H1 (cell line): ENCODE results near the gene POLR1F. TPM values are rescaled to one million over a fixed set of nuclear protein-coding genes. Genes with fewer than 3 reads are reported as not detected.

ENCODE experiments used
- EP300 ChIP-seq, 2 experiments: IDR thresholded peaks; 1 replicate in 1 of 2; 2 replicates in 1 of 2; pipeline ENCODE4 v1.6.1; 2011 to 2012; ENCODE audit warnings: low read depth in 2 of 2, low read length in 2 of 2, mild to moderate bottlenecking in 2 of 2, borderline replicate concordance in 1 of 2, inconsistent platforms in 1 of 2, moderate library complexity in 1 of 2
- polyA plus RNA-seq, 7 experiments: library from polyadenylated mRNA; depleted of rRNA in 3 of 7; stranded (reverse) in 5 of 7; unstranded in 2 of 7; fragments of >200 nt in 5 of 7; fragments of 200-250 nt in 2 of 7; gene quantifications; 1 replicate in 5 of 7; 2 replicates in 1 of 7; 4 replicates in 1 of 7; pipeline versions ENCODE4 v1.2.1 to v1.2.3, GENCODE V29; 2011 to 2013; ENCODE audit warnings: missing spikeins in 2 of 7, mixed read lengths in 2 of 7
- total RNA-seq: library from RNA; stranded (reverse); fragmentation: NEBNext Ultra II Directional; extraction: Animal tissue kit (Norgen Biotek cat#: 25700); gene quantifications from 2 replicates; pipeline ENCODE4 v1.2.1, GENCODE V29; 2021
- TF ChIP-seq, protein P1 (sequence below): IDR thresholded peaks from 2 replicates; pipeline ENCODE4 v1.6.1; 2011; ENCODE audit warnings: low read depth, mild to moderate bottlenecking, low read length; ENCODE audit not compliant: insufficient read depth

POLR1F gene
- total and polyA plus RNA-seq, 2 of the 8 experiments (the other 6 are each of a cell fraction or from before 2014, with no cell fraction given) = 11.2 to 24.6 TPM

DNA sequence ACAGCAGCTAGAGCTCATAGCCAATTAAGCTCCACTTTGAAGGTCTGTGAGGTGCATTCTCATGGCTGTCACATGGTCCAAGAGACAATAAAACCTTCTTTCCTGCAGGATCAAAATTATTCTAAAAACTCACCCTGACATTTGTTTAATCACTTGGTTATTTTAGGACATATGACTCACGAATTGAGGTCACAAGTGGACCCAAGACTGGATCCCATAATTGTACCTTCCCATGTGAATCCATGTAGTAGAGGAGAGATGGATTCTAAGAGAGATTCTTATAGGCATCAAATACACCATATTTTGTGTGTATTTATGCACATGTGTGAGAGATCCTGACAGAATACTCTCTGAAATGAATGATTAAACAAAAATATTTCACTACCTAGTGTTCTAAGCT is 18.1 kb downstream of the POLR1F start (continued):
- TF ChIP-seq EP300 (IDR thresholded peaks at IDR 0.05; ENCODE audit: borderline replicate concordance in 1 of 2, low read depth in 2 of 2, low read length in 2 of 2) = no peak
- TF ChIP-seq, protein P1, sequence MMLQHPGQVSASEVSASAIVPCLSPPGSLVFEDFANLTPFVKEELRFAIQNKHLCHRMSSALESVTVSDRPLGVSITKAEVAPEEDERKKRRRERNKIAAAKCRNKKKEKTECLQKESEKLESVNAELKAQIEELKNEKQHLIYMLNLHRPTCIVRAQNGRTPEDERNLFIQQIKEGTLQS = no peak
